ENCODE data around the gene PACSIN2. TPM values are rescaled to one million over a fixed set of nuclear protein-coding genes. Genes with fewer than 3 reads are reported as not detected.

Gene PACSIN2
- total and polyA plus RNA-seq, 2 of the 13 experiments (the other 11 are each of a cell fraction or from before 2014, with no cell fraction given) = 54.1 to 68.8 TPM

DNA sequence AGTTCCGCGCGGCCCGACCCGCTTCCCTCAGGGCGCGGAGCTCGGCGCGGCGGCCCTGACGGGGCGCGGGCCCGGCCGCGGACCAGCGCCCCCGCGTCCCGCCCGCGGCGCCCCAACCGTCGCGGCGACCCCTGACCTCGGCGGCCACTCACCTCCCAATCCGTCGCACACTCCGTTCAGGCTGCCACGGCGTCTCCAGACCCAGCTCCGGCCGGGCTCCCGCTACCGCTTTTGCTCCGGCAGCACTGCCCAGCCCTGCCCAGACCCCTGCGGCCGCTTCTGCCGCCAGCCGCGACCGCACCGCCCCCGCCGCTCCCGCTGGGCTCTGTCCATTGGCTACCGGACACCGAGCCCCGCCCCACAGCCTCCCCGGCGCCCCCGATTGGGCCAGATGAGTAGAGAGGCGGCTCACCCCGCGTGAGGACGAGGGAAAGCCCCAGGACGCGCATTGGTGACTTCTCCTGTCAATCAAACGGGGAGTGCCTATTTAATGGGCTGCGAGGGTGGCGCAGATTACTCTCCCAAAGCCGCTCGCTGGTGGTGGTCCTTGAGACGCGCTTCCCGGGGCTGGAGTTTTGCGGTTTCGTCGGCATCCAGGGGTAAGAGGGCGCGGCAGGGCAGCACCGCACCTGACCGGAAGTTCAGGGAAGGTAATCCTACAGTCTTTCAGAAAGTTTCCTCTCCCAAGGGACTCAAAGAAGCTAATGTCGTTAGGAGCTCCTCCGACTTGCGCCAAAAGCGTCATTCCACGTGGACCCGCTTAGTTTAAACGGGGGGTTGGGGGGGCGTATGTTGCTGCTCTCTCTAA, at the start of gene PACSIN2 (continued):
- TF ChIP-seq ZFP41 (CRISPR knock-in tag; IDR thresholded peaks at IDR 0.05; ENCODE audit: borderline replicate concordance) = no peak
- TF ChIP-seq RORA (CRISPR knock-in tag; IDR thresholded peaks at IDR 0.05) = no peak
- TF ChIP-seq, protein P1, sequence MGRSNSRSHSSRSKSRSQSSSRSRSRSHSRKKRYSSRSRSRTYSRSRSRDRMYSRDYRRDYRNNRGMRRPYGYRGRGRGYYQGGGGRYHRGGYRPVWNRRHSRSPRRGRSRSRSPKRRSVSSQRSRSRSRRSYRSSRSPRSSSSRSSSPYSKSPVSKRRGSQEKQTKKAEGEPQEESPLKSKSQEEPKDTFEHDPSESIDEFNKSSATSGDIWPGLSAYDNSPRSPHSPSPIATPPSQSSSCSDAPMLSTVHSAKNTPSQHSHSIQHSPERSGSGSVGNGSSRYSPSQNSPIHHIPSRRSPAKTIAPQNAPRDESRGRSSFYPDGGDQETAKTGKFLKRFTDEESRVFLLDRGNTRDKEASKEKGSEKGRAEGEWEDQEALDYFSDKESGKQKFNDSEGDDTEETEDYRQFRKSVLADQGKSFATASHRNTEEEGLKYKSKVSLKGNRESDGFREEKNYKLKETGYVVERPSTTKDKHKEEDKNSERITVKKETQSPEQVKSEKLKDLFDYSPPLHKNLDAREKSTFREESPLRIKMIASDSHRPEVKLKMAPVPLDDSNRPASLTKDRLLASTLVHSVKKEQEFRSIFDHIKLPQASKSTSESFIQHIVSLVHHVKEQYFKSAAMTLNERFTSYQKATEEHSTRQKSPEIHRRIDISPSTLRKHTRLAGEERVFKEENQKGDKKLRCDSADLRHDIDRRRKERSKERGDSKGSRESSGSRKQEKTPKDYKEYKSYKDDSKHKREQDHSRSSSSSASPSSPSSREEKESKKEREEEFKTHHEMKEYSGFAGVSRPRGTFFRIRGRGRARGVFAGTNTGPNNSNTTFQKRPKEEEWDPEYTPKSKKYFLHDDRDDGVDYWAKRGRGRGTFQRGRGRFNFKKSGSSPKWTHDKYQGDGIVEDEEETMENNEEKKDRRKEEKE (IDR thresholded peaks at IDR 0.05) = no peak
- TF ChIP-seq, protein P2, sequence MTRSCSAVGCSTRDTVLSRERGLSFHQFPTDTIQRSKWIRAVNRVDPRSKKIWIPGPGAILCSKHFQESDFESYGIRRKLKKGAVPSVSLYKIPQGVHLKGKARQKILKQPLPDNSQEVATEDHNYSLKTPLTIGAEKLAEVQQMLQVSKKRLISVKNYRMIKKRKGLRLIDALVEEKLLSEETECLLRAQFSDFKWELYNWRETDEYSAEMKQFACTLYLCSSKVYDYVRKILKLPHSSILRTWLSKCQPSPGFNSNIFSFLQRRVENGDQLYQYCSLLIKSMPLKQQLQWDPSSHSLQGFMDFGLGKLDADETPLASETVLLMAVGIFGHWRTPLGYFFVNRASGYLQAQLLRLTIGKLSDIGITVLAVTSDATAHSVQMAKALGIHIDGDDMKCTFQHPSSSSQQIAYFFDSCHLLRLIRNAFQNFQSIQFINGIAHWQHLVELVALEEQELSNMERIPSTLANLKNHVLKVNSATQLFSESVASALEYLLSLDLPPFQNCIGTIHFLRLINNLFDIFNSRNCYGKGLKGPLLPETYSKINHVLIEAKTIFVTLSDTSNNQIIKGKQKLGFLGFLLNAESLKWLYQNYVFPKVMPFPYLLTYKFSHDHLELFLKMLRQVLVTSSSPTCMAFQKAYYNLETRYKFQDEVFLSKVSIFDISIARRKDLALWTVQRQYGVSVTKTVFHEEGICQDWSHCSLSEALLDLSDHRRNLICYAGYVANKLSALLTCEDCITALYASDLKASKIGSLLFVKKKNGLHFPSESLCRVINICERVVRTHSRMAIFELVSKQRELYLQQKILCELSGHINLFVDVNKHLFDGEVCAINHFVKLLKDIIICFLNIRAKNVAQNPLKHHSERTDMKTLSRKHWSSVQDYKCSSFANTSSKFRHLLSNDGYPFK (CRISPR knock-in tag; IDR thresholded peaks at IDR 0.05; ENCODE audit: borderline replicate concordance) = peak; percentile 68; the same call in 1 of the 2 replicates
- TF ChIP-seq, protein P3, sequence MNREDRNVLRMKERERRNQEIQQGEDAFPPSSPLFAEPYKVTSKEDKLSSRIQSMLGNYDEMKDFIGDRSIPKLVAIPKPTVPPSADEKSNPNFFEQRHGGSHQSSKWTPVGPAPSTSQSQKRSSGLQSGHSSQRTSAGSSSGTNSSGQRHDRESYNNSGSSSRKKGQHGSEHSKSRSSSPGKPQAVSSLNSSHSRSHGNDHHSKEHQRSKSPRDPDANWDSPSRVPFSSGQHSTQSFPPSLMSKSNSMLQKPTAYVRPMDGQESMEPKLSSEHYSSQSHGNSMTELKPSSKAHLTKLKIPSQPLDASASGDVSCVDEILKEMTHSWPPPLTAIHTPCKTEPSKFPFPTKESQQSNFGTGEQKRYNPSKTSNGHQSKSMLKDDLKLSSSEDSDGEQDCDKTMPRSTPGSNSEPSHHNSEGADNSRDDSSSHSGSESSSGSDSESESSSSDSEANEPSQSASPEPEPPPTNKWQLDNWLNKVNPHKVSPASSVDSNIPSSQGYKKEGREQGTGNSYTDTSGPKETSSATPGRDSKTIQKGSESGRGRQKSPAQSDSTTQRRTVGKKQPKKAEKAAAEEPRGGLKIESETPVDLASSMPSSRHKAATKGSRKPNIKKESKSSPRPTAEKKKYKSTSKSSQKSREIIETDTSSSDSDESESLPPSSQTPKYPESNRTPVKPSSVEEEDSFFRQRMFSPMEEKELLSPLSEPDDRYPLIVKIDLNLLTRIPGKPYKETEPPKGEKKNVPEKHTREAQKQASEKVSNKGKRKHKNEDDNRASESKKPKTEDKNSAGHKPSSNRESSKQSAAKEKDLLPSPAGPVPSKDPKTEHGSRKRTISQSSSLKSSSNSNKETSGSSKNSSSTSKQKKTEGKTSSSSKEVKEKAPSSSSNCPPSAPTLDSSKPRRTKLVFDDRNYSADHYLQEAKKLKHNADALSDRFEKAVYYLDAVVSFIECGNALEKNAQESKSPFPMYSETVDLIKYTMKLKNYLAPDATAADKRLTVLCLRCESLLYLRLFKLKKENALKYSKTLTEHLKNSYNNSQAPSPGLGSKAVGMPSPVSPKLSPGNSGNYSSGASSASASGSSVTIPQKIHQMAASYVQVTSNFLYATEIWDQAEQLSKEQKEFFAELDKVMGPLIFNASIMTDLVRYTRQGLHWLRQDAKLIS (CRISPR knock-in tag; IDR thresholded peaks at IDR 0.05) = peak; percentile 89; the same call in 1 of the 2 replicates
- peak; percentile 51; the same call in 1 of the 2 replicates for TF ChIP-seq SIX4 (CRISPR knock-in tag; IDR thresholded peaks at IDR 0.05)
- TF ChIP-seq FOSL2 (CRISPR knock-in tag; IDR thresholded peaks at IDR 0.05) = peak; percentile 55
- TF ChIP-seq ZNF431 (CRISPR knock-in tag; IDR thresholded peaks at IDR 0.05; ENCODE audit: borderline replicate concordance, low read depth) = no peak
- TF ChIP-seq, protein P4, sequence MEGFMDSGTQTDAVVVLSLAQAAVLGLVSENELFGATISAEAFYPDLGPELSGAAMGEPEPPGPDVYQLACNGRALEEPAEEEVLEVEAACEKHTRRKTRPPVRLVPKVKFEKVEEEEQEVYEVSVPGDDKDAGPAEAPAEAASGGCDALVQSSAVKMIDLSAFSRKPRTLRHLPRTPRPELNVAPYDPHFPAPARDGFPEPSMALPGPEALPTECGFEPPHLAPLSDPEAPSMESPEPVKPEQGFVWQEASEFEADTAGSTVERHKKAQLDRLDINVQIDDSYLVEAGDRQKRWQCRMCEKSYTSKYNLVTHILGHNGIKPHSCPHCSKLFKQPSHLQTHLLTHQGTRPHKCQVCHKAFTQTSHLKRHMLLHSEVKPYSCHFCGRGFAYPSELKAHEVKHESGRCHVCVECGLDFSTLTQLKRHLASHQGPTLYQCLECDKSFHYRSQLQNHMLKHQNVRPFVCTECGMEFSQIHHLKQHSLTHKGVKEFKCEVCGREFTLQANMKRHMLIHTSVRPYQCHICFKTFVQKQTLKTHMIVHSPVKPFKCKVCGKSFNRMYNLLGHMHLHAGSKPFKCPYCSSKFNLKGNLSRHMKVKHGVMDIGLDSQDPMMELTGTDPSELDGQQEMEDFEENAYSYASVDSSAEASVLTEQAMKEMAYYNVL (CRISPR knock-in tag; IDR thresholded peaks at IDR 0.05; ENCODE audit: borderline replicate concordance) = peak; percentile 26; the same call in 1 of the 2 replicates
- no peak for TF ChIP-seq ZNF790 (CRISPR knock-in tag; IDR thresholded peaks at IDR 0.05; ENCODE audit: borderline replicate concordance)
- TF ChIP-seq RCOR2 (CRISPR knock-in tag; IDR thresholded peaks at IDR 0.05) = no peak
- TF ChIP-seq GTF2F1 (IDR thresholded peaks at IDR 0.05; ENCODE audit: low read length) = peak; percentile 90; the same call in 1 of the 2 replicates
- TF ChIP-seq YY1 (IDR thresholded peaks at IDR 0.05; ENCODE audit: insufficient read depth, insufficient replicate concordance, low read depth, low read length) = peak; percentile 72
